K562 (cell line): Measurements from ENCODE around the gene PURA. TPM values are rescaled to one million over a fixed set of nuclear protein-coding genes. Genes with fewer than 3 reads are reported as not detected.

Experiments used
- AFF1 ChIP-seq, 2 experiments: fragments of 450-650 bp; IDR thresholded peaks; 2 replicates each; pipeline ENCODE4 v1.6.1; 2018; ENCODE audit warnings: mild to moderate bottlenecking in 2 of 2, low read depth in 1 of 2; ENCODE audit not compliant: partially characterized antibody in 2 of 2
- ELF2 ChIP-seq: fragments of 250-450 bp; sonication (Bioruptor Pico); IDR thresholded peaks from 2 replicates; pipeline ENCODE4 v1.5.0; 2021; ENCODE audit warnings: mild to moderate bottlenecking
- MTA1 ChIP-seq: fragments of 450-650 bp; IDR thresholded peaks from 2 replicates; pipeline ENCODE4 v1.6.1; 2017; ENCODE audit warnings: borderline replicate concordance
- MTA3 ChIP-seq: fragments of 450-650 bp; formaldehyde crosslinking; IDR thresholded peaks from 2 replicates; pipeline ENCODE4 v1.6.1; 2017; ENCODE audit warnings: mild to moderate bottlenecking, borderline replicate concordance
- PCBP2 ChIP-seq: fragments of 200-400 bp; formaldehyde crosslinking; IDR thresholded peaks from 2 replicates; pipeline ENCODE4 v1.6.1; 2018; ENCODE audit warnings: low read length, low read depth, mild to moderate bottlenecking, moderate library complexity; ENCODE audit not compliant: poor library complexity, severe bottlenecking
- PTBP1 ChIP-seq: fragments of 200-400 bp; formaldehyde crosslinking; IDR thresholded peaks from 2 replicates; pipeline ENCODE4 v1.6.1; 2017; ENCODE audit warnings: low read depth, low read length
- RBBP5 ChIP-seq: fragments of 200-600 bp; sonication (generic); IDR thresholded peaks from 2 replicates; pipeline ENCODE4 v1.6.1; 2012; ENCODE audit warnings: borderline replicate concordance, mild to moderate bottlenecking, low read length, control low read depth, inconsistent platforms; ENCODE audit not compliant: insufficient read depth, poor library complexity, severe bottlenecking
- RBM22 ChIP-seq: fragments of 200-400 bp; formaldehyde crosslinking; IDR thresholded peaks from 2 replicates; pipeline ENCODE4 v1.6.1; 2018; ENCODE audit warnings: low read length, low read depth; ENCODE audit not compliant: poor library complexity, severe bottlenecking
- REST ChIP-seq, 2 experiments: fragments of 450-650 bp; formaldehyde crosslinking in 1 of 2; IDR thresholded peaks; 2 replicates each; pipeline versions ENCODE4 v1.4.0 to v1.6.1; 2014 to 2020; ENCODE audit warnings: mild to moderate bottlenecking in 2 of 2, borderline replicate concordance in 1 of 2, low read depth in 1 of 2
- SMARCA4 ChIP-seq: fragments of 450-650 bp; IDR thresholded peaks from 2 replicates; pipeline ENCODE4 v1.6.1; 2016
- SMARCE1 ChIP-seq: fragments of 450-650 bp; IDR thresholded peaks from 2 replicates; pipeline ENCODE4 v1.7.1; 2016; ENCODE audit warnings: mild to moderate bottlenecking
- ZBTB43 ChIP-seq: sonication (generic); formaldehyde crosslinking; IDR thresholded peaks from 2 replicates; pipeline ENCODE4 v1.8.0; 2023; ENCODE audit warnings: mild to moderate bottlenecking, missing genetic modification reagents
- polyA plus RNA-seq, 8 experiments: library from polyadenylated mRNA; depleted of rRNA in 4 of 8; stranded (reverse) in 5 of 8; unstranded in 3 of 8; fragments of >200 nt; fragmentation: Nextera tagmentation in 2 of 8; fragmentation: Illumina TruSeq in 1 of 8; extraction: Ambion mirVana in 2 of 8; extraction: Trizol in 1 of 8; gene quantifications; 2 replicates each; pipeline versions ENCODE4 v1.2.1 to v1.2.3, GENCODE V29; 2011 to 2014; ENCODE audit warnings: inconsistent platforms in 1 of 8, missing spikeins in 1 of 8
- total RNA-seq, 7 experiments: library from RNA; depleted of rRNA in 6 of 7; stranded (reverse); fragments of >200 nt in 6 of 7; fragmentation: Illumina TruSeq in 2 of 7; extraction: Trizol in 2 of 7; gene quantifications; 2 replicates each; pipeline versions ENCODE4 v1.2.1 to v1.2.3, GENCODE V29; 2011 to 2021; ENCODE audit warnings: low replicate concordance in 1 of 7

The PURA gene
- total and polyA plus RNA-seq, 9 of the 15 experiments (the other 6 are each of a cell fraction or from before 2014, with no cell fraction given): 3.2 to 11.1 (median 5.4) TPM

GRCh38 chr5:140111011-140111858 lies 2.7 kb upstream of the PURA start (continued):
- TF ChIP-seq ZBTB43 (CRISPR knock-in tag) (no peak), SMARCE1 (no peak), PCBP2 (no peak), MTA3 (peak; percentile 16; the same call in 1 of the 2 replicates), RBBP5 (peak; percentile 15), AFF1 (IDR thresholded peaks at IDR 0.05; ENCODE audit: low read depth in 1 of 2, partially characterized antibody in 2 of 2) (peak in 1 of 2 experiments; percentile 36), RBM22 (no peak), PTBP1 (0 out of 2 replicates have a peak, but pooled peaks have one; percentile 68), SMARCA4 (peak; percentile 12; the same call in 1 of the 2 replicates), ELF2 (CRISPR knock-in tag) (0 out of 2 replicates have a peak, but pooled peaks have one; percentile 24), REST (IDR thresholded peaks at IDR 0.05; ENCODE audit: borderline replicate concordance) (peak; percentile 59), REST (CRISPR knock-in tag; IDR thresholded peaks at IDR 0.05; ENCODE audit: low read depth) (no peak), MTA1 (0 out of 2 replicates have a peak, but pooled peaks have one; percentile 37)
